GM23338 (cell line): ENCODE measurements around the gene SPINK14. TPM values are rescaled to one million over a fixed set of nuclear protein-coding genes. Genes with fewer than 3 reads are reported as not detected.

Experiments used
- ATAC-seq: fragments of 200-7000 bp; cut with Tn5 transposase; 3 replicates; pipeline ENCODE4 v1.9.1; 2020
- DNase-seq: peaks from one replicate; pipeline ENCODE4 v3.0.0-alpha.2; 2015; ENCODE audit warnings: low spot score
- H2AFZ ChIP-seq: fragments of 200-600 bp; sonication (generic); 2 replicates; pipeline ENCODE4 v1.8.0; 2016; ENCODE audit warnings: antibody characterized with exemption, mild to moderate bottlenecking, moderate library complexity
- H3F3A ChIP-seq: fragments of 200-600 bp; sonication (generic); replicated peaks from 2 replicates; pipeline ENCODE4 v1.8.0; 2017; ENCODE audit warnings: antibody characterized with exemption, mixed run types, low read depth
- H3K27ac ChIP-seq: fragments of 200-600 bp; sonication (generic); 2 replicates; pipeline ENCODE4 v1.6.1; 2016; ENCODE audit warnings: low read depth
- H3K27me3 ChIP-seq: fragments of 200-600 bp; sonication (generic); 2 replicates; pipeline ENCODE4 v1.8.0; 2016; ENCODE audit warnings: mild to moderate bottlenecking, mixed run types, moderate library complexity; ENCODE audit not compliant: insufficient read depth
- H3K36me3 ChIP-seq: fragments of 200-600 bp; sonication (generic); 2 replicates; pipeline ENCODE4 v1.8.0; 2016; ENCODE audit warnings: mild to moderate bottlenecking; ENCODE audit not compliant: insufficient read depth
- H3K4me1 ChIP-seq: fragments of 200-600 bp; sonication (generic); 2 replicates; pipeline ENCODE4 v1.8.0; 2016; ENCODE audit warnings: mild to moderate bottlenecking, moderate library complexity; ENCODE audit not compliant: insufficient read depth
- H3K4me2 ChIP-seq: fragments of 200-600 bp; sonication (generic); 2 replicates; pipeline ENCODE4 v1.7.1; 2017; ENCODE audit warnings: mixed run types
- H3K4me3 ChIP-seq: fragments of 200-600 bp; sonication (generic); 2 replicates; pipeline ENCODE4 v1.6.1; 2016; ENCODE audit warnings: mixed run types
- H3K79me2 ChIP-seq: fragments of 200-600 bp; sonication (generic); replicated peaks from 2 replicates; pipeline ENCODE4 v1.8.0; 2017; ENCODE audit warnings: mild to moderate bottlenecking; ENCODE audit not compliant: insufficient read depth
- H3K9me2 ChIP-seq: fragments of 200-600 bp; sonication (generic); 2 replicates; pipeline ENCODE4 v1.8.0; 2017; ENCODE audit not compliant: insufficient read depth
- H4K20me1 ChIP-seq: fragments of 200-600 bp; sonication (generic); replicated peaks from 2 replicates; pipeline ENCODE4 v1.8.0; 2017; ENCODE audit warnings: mild to moderate bottlenecking; ENCODE audit not compliant: insufficient read depth
- H3K27ac Mint-ChIP-seq: 2 replicates; pipeline ENCODE4 v1.8.0; 2020; ENCODE audit warnings: inconsistent platforms, mild to moderate bottlenecking, moderate library complexity, mixed read lengths
- H3K27me3 Mint-ChIP-seq: 3 replicates; pipeline ENCODE4 v1.8.0; 2022; ENCODE audit warnings: low read depth, mild to moderate bottlenecking, moderate library complexity, mixed read lengths, inconsistent platforms; ENCODE audit not compliant: insufficient read depth, poor library complexity
- H3K36me3 Mint-ChIP-seq: 3 replicates; pipeline ENCODE4 v1.8.0; 2021; ENCODE audit warnings: low read depth, mild to moderate bottlenecking, inconsistent platforms, moderate library complexity, mixed read lengths
- H3K4me1 Mint-ChIP-seq: 3 replicates; pipeline ENCODE4 v1.8.0; 2020; ENCODE audit warnings: mild to moderate bottlenecking, inconsistent platforms, mixed read lengths
- H3K4me3 Mint-ChIP-seq: 3 replicates; pipeline ENCODE4 v1.8.0; 2021; ENCODE audit warnings: moderate library complexity, mild to moderate bottlenecking, inconsistent platforms, mixed read lengths
- H3K9me3 Mint-ChIP-seq: 3 replicates; pipeline ENCODE4 v1.8.0; 2020; ENCODE audit warnings: moderate library complexity, mild to moderate bottlenecking, inconsistent platforms, mixed read lengths
- CREB1 ChIP-seq: fragments of 250-450 bp; sonication (Bioruptor Pico); IDR thresholded peaks from 2 replicates; pipeline ENCODE4 v1.5.0; 2020; ENCODE audit warnings: low read depth, mild to moderate bottlenecking, moderate library complexity
- EZH2 ChIP-seq: fragments of 200-600 bp; sonication (generic); IDR thresholded peaks from one replicate; pipeline ENCODE4 v1.8.0; 2017; ENCODE audit warnings: antibody characterized with exemption, mild to moderate bottlenecking, low read depth; ENCODE audit not compliant: unreplicated experiment
- EZH2phosphoT487 ChIP-seq: fragments of 200-600 bp; sonication (generic); IDR thresholded peaks from one replicate; pipeline ENCODE4 v1.8.1; 2018; ENCODE audit warnings: antibody characterized with exemption; ENCODE audit not compliant: unreplicated experiment
- NANOG ChIP-seq: IDR thresholded peaks from 2 replicates; pipeline ENCODE4 v1.6.1; 2016; ENCODE audit warnings: antibody characterized with exemption, borderline replicate concordance
- POLR2AphosphoS5 ChIP-seq: IDR thresholded peaks from 2 replicates; pipeline ENCODE4 v1.6.1; 2016; ENCODE audit warnings: antibody characterized with exemption, low read depth
- STAT1 ChIP-seq: IDR thresholded peaks from one replicate; pipeline ENCODE4 v1.6.1; 2016; ENCODE audit warnings: antibody characterized with exemption; ENCODE audit not compliant: unreplicated experiment
- ZNF114 ChIP-seq: fragments of 250-450 bp; sonication (Bioruptor Pico); IDR thresholded peaks from 2 replicates; pipeline ENCODE4 v1.5.0; 2020; ENCODE audit warnings: mild to moderate bottlenecking, moderate library complexity
- polyA plus RNA-seq: library from polyadenylated mRNA; unstranded; fragments of >200 nt; fragmentation: Nextera tagmentation; extraction: Ambion mirVana; gene quantifications from 2 replicates; pipeline ENCODE4 v1.2.1, GENCODE V29; 2016
- total RNA-seq: library from RNA; depleted of rRNA; stranded (reverse); fragments of >200 nt; shearing (Covaris generic); gene quantifications from 2 replicates; pipeline ENCODE4 v1.2.3, GENCODE V29; 2014
- TF ChIP-seq, protein P1 (sequence below), 2 experiments: fragments of 200-600 bp in 1 of 2; sonication (generic) in 1 of 2; conservative IDR thresholded peaks; 2 replicates each; pipeline versions ENCODE4 v1.5.1 to v1.6.1; 2016 to 2017; ENCODE audit warnings: antibody characterized with exemption in 2 of 2, low read depth in 2 of 2, mild to moderate bottlenecking in 2 of 2, moderate library complexity in 1 of 2
- TF ChIP-seq, protein P2 (sequence below): IDR thresholded peaks from one replicate; pipeline ENCODE4 v1.6.1; 2018; ENCODE audit warnings: antibody characterized with exemption; ENCODE audit not compliant: unreplicated experiment
- TF ChIP-seq, protein P3 (sequence below): IDR thresholded peaks from 2 replicates; pipeline ENCODE4 v1.6.1; 2016; ENCODE audit warnings: antibody characterized with exemption

SPINK14 gene
- total and polyA plus RNA-seq, 2 experiments from 2014 or later = not detected

DNA sequence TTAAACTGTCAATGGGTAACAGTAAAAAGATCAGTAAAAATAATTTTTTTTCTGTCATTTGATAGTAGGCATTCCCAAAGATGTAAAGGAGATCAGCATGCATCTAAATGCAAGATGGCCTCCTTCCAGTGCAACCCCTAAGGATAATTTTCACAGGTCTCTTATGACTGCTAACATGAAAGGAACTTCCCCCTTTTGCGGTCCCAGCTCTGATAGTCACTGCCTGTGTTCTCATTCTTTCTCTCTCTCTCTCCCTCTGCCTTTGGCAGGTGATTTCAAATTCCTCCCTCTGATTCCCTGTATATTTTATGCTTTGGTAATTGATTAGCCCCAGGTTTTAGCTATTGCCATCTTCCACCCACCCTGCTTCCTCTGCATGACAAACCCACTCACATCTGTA is 8.9 kb downstream of the SPINK14 start (continued):
- TF ChIP-seq, protein P1, sequence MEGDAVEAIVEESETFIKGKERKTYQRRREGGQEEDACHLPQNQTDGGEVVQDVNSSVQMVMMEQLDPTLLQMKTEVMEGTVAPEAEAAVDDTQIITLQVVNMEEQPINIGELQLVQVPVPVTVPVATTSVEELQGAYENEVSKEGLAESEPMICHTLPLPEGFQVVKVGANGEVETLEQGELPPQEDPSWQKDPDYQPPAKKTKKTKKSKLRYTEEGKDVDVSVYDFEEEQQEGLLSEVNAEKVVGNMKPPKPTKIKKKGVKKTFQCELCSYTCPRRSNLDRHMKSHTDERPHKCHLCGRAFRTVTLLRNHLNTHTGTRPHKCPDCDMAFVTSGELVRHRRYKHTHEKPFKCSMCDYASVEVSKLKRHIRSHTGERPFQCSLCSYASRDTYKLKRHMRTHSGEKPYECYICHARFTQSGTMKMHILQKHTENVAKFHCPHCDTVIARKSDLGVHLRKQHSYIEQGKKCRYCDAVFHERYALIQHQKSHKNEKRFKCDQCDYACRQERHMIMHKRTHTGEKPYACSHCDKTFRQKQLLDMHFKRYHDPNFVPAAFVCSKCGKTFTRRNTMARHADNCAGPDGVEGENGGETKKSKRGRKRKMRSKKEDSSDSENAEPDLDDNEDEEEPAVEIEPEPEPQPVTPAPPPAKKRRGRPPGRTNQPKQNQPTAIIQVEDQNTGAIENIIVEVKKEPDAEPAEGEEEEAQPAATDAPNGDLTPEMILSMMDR (conservative IDR thresholded peaks at IDR 0.05; ENCODE audit: low read depth in 2 of 2) = no peak
- no peak for TF ChIP-seq STAT1
- TF ChIP-seq, protein P2, sequence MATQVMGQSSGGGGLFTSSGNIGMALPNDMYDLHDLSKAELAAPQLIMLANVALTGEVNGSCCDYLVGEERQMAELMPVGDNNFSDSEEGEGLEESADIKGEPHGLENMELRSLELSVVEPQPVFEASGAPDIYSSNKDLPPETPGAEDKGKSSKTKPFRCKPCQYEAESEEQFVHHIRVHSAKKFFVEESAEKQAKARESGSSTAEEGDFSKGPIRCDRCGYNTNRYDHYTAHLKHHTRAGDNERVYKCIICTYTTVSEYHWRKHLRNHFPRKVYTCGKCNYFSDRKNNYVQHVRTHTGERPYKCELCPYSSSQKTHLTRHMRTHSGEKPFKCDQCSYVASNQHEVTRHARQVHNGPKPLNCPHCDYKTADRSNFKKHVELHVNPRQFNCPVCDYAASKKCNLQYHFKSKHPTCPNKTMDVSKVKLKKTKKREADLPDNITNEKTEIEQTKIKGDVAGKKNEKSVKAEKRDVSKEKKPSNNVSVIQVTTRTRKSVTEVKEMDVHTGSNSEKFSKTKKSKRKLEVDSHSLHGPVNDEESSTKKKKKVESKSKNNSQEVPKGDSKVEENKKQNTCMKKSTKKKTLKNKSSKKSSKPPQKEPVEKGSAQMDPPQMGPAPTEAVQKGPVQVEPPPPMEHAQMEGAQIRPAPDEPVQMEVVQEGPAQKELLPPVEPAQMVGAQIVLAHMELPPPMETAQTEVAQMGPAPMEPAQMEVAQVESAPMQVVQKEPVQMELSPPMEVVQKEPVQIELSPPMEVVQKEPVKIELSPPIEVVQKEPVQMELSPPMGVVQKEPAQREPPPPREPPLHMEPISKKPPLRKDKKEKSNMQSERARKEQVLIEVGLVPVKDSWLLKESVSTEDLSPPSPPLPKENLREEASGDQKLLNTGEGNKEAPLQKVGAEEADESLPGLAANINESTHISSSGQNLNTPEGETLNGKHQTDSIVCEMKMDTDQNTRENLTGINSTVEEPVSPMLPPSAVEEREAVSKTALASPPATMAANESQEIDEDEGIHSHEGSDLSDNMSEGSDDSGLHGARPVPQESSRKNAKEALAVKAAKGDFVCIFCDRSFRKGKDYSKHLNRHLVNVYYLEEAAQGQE = no peak
- no peak for TF ChIP-seq EZH2
- no peak for TF ChIP-seq POLR2AphosphoS5
- no peak for TF ChIP-seq ZNF114

DNA sequence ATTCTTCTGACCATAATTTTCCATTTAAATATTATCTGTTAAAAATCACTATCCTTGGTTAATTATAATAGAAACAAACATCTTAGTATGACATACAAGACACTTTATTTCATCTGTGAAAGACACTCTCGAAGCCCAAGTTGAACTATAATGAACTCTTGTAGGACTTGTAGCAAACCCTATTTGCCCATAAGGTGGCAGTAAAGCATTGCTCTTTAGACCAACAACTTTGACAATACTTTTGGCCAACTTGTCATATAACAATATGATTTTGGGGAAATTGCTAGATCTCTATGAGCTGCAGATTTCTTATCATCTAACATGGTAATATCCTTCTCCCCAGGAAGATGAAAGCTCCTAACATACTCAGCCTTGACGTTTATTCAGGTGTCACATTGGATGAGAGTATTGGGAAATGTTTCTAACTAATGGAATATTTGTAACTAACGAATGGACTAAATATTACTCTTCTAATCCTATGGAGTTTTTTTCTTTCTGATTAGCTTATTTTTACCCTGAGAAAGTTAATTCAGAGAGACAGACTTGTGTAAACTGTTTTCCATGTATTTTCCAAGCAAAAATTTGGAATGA is 11.0 kb downstream of the SPINK14 start:
- H3K4me1 Mint-ChIP-seq = no peaks in the 10 kb centered on the region
- Histone ChIP-seq H3K9me2 (no peaks in the 10 kb centered on the region), H3K36me3 (no peaks in the 10 kb centered on the region), H3K27me3 (no peaks in the 10 kb centered on the region), H3K79me2 (no peaks in the 10 kb centered on the region), H3K27ac (no peak overlapping the region), H2AFZ (no peak overlapping the region), H3K4me2 (no peak overlapping the region), H3K4me3 (no peak overlapping the region), H3F3A (no peaks in the 10 kb centered on the region), H4K20me1 (no peaks in the 10 kb centered on the region), H3K4me1 (no peaks in the 10 kb centered on the region)
- no peaks in the 10 kb centered on the region for H3K9me3 Mint-ChIP-seq
- no peak overlapping the region for H3K4me3 Mint-ChIP-seq
- H3K36me3 Mint-ChIP-seq = no peaks in the 10 kb centered on the region
- peaks cover 2% of the 10 kb centered on the region for H3K27me3 Mint-ChIP-seq
- ATAC-seq (peak; percentile 45; the same call in 2 of the 3 replicates), DNase-seq (peak; percentile 79)
- TF ChIP-seq, protein P1 (conservative IDR thresholded peaks at IDR 0.05; ENCODE audit: low read depth in 2 of 2) = peak; percentile 83 to 95
- TF ChIP-seq CREB1 (CRISPR knock-in tag) (no peak), STAT1 (no peak), EZH2phosphoT487 (no peak), NANOG (no peak)
- TF ChIP-seq, protein P2 = no peak
- TF ChIP-seq, protein P3, sequence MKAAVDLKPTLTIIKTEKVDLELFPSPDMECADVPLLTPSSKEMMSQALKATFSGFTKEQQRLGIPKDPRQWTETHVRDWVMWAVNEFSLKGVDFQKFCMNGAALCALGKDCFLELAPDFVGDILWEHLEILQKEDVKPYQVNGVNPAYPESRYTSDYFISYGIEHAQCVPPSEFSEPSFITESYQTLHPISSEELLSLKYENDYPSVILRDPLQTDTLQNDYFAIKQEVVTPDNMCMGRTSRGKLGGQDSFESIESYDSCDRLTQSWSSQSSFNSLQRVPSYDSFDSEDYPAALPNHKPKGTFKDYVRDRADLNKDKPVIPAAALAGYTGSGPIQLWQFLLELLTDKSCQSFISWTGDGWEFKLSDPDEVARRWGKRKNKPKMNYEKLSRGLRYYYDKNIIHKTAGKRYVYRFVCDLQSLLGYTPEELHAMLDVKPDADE = no peak
- H3K27ac Mint-ChIP-seq = no peak overlapping the region
